ENCODE data around the gene MS4A2.
"Not testable (repeated sequence)": the region's sequence is repeated elsewhere in the genome, so short reads cannot be mapped to it uniquely, and the experiment has no call there.

MS4A2 gene

GRCh38 chr11:60065801-60066200, 22.7 kb upstream of the MS4A2 start:
- no peak for TF ChIP-seq CTCF (IDR thresholded peaks at IDR 0.05; ENCODE audit: insufficient read depth, low read depth, low read length, missing control alignments)
- no peak for DNase-seq (ENCODE audit: low read depth)
- no peak overlapping the region for H3K4me3 ChIP-seq (ENCODE audit: low read depth, low read length)

GRCh38 chr11:60069450-60069849, 19.0 kb upstream of the MS4A2 start:
- no peak for TF ChIP-seq CTCF (IDR thresholded peaks at IDR 0.05; ENCODE audit: insufficient read depth, low read depth, low read length, missing control alignments)
- no peak overlapping the region for H3K4me3 ChIP-seq (ENCODE audit: low read depth, low read length)
- DNase-seq (ENCODE audit: low read depth): no peak

- DNase-seq (ENCODE audit: low read depth): not testable (repeated sequence)
Observed at GRCh38 chr11:60071644-60072043, 16.8 kb upstream of the MS4A2 start.

GRCh38 chr11:60077216-60077817, 11.1 kb upstream of the MS4A2 start:
- H3K4me3 ChIP-seq (ENCODE audit: low read depth, low read length): no peak overlapping the region
- DNase-seq (ENCODE audit: low read depth): no peak
- no peak for TF ChIP-seq CTCF (IDR thresholded peaks at IDR 0.05; ENCODE audit: insufficient read depth, low read depth, low read length, missing control alignments)

More at GRCh38 chr11:60071644-60072043, 16.8 kb upstream of the MS4A2 start:
- not testable (repeated sequence) for H3K4me3 ChIP-seq (ENCODE audit: low read depth, low read length)

GRCh38 chr11:60077981-60078380, 10.5 kb upstream of the MS4A2 start:
- no peak for TF ChIP-seq CTCF (IDR thresholded peaks at IDR 0.05; ENCODE audit: insufficient read depth, low read depth, low read length, missing control alignments)
- no peak for DNase-seq (ENCODE audit: low read depth)
- H3K4me3 ChIP-seq (ENCODE audit: low read depth, low read length): no peak overlapping the region

- DNase-seq (ENCODE audit: low read depth): no peak
Observed at GRCh38 chr11:60078745-60079144, 9.7 kb upstream of the MS4A2 start.

GRCh38 chr11:60080535-60080934, 7.9 kb upstream of the MS4A2 start:
- DNase-seq (ENCODE audit: low read depth): no peak
- H3K4me3 ChIP-seq (ENCODE audit: low read depth, low read length): no peak overlapping the region
- TF ChIP-seq CTCF (IDR thresholded peaks at IDR 0.05; ENCODE audit: insufficient read depth, low read depth, low read length, missing control alignments): no peak

More at GRCh38 chr11:60078745-60079144, 9.7 kb upstream of the MS4A2 start:
- no peak for TF ChIP-seq CTCF (IDR thresholded peaks at IDR 0.05; ENCODE audit: insufficient read depth, low read depth, low read length, missing control alignments)
- no peak overlapping the region for H3K4me3 ChIP-seq (ENCODE audit: low read depth, low read length)
